GM18505 (cell line): Measurements from ENCODE around the gene CCNI2.
"Not testable (repeated sequence)": the region's sequence is repeated elsewhere in the genome, so short reads cannot be mapped to it uniquely, and the experiment has no call there.

Source experiments
- ATAC-seq: cut with Tn5 transposase; IDR thresholded peaks from one replicate; pipeline ENCODE4 v1.9.1; 2021; ENCODE audit not compliant: unreplicated experiment
- POLR2A ChIP-seq: IDR thresholded peaks from 4 replicates; pipeline ENCODE4 v1.6.1; 2011; ENCODE audit warnings: borderline replicate concordance; ENCODE audit not compliant: insufficient read depth, insufficient read length; ENCODE audit errors: extremely low read depth

CCNI2 gene

DNA sequence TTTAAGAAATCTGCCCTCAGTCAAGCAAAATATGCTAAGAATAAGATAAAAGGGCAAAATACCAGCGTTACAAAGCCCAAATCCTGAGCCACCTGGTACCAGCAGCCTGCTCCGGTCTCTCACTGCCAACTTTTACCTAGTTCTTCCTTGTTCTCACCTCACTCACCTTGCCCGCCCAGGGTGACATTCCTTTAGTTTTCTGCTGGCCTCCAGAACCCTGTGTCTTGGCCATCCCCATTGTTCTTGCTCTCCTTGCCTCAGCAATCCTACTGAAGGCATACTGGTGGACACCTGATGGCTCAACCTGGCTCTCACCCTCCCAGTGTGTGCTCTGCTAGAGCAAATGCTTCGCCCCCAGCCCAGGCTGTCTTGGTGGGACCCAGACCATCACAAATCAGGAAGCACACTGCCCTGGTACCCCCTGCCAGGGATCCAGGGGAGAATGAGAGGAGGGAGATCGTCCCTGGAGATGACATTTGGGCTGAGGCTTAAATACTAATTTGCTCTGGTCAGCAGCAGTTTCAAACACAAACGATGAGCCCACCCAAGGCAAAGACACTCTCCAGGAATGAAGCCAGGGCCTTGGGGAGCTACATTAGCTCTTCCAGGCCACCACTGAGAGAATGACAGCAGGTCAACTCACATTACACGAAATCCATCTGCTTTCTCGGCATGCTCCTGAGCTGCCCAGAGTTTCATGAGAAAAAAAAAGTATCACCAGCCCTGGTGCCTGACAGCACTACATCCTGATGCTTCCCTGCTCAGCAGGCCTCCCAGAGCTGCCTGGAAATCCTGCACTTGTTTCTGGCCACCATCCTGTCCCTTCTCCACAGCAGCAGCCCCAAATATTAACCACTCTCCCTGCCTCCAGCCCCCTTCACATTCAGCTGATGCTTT lies 42.0 kb downstream of the CCNI2 start:
- ATAC-seq = no peak
- no peak for TF ChIP-seq POLR2A

DNA sequence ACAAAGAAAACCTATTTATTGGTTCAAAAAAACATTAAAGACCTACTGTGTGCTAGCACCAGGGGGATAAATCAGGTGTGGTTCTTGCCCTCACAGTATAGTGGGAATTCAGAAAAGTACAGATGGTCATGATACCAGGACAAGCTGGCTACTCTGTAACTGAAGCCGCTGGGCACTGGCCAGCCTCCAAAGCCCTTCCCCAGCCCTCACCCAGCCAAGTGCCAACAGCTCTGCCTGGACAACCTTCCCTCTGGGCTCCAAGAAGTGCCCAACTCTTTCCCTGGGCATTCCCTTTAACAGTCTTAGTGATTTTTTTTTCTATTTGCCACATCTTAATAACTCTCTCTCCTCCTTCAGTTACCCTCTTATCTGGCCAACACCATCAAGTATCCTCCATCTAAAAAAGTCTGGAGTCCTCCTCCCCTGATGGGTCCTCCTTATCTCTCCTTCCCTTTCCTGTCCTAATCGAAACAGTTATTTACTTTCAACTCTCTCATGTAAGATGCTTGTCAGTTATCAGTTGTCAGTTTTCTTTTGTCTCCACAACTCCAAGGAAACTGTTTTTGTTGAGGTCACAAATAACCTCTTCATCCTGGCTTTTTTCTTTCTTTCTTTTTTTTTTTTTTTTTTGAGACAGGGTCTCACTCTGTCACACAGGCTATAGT lies 43.1 kb downstream of the CCNI2 start:
- no peak for TF ChIP-seq POLR2A
- ATAC-seq = no peak

DNA sequence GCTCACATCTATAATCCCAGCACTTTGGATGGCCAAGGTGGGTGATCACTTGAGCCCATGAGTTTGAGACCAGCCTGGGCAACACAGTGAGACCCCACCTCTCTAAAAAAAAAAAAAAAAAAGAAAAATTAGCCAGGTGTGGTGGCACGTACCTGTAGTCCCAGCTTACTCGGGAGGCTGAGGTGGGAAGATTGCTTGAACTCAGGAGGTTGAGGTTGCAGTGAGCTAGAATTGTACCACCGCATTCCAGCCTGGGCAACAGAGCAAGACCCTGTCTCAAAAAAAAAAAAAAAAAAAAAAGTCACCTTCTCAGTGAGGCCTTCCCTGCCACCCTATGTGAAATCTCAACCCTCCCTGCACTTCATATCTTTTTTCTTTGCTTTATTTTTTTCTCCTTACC lies 43.8 kb downstream of the CCNI2 start:
- TF ChIP-seq POLR2A = no peak
- ATAC-seq = no peak

GRCh38 chr5:132797651-132798050 lies 50.4 kb downstream of the CCNI2 start:
- ATAC-seq = no peak
- TF ChIP-seq POLR2A = no peak

GRCh38 chr5:132799392-132799791 lies 52.2 kb downstream of the CCNI2 start:
- ATAC-seq = no peak
- TF ChIP-seq POLR2A = no peak

DNA sequence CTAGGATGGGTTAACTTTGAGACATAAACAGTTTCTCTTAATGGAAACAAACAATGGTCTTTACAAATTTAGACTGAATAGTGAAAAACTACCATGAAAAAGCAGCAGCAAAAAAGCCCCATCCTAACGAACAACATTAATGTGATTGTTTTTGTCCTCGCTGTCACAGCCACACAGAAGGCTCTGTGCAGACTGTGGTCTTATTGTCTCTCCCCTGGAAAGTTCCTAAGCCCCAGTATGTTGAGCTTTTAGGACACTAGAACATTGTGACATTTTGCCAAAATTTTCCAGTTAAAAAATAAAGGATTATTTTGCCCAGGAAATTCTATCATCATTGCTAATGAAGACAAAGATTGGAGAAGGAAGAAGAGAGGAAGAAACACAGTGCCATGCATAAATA lies 53.3 kb downstream of the CCNI2 start:
- no peak for TF ChIP-seq POLR2A
- ATAC-seq = no peak

GRCh38 chr5:132802044-132802684 lies 54.9 kb downstream of the CCNI2 start:
- TF ChIP-seq POLR2A = no peak
- ATAC-seq = no peak

DNA sequence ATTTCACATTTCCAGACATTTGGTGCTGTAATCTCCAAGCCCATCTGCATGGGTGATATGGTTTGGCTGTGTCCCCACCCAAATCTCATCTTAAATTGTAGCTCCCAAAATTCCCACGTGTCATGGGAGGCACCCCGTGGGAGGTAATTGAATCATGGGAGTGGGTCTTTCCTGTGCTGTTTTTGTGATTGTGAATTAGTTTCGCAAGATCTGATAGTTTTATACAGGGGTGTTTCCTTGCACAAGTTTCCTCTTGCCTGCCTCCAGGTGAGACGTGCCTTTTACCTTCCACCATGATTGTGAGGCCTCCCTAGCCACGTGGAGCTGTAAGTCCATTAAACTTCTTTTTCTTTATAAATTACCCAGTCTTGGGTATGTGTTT lies 55.5 kb downstream of the CCNI2 start:
- ATAC-seq = not testable (repeated sequence)
